Stimulated activated CD4-positive, alpha-beta T cell treated with anti-CD3 and anti-CD28 coated beads, Interleukin-1b, Interleukin-23, amount 100 ng/mL, for 48 hours (primary cell): Measurements from ENCODE around the gene THADA.

Experiments
- DNase-seq: peaks from one replicate; pipeline ENCODE4 v3.0.0-alpha.2; 2020

The THADA gene

DNA sequence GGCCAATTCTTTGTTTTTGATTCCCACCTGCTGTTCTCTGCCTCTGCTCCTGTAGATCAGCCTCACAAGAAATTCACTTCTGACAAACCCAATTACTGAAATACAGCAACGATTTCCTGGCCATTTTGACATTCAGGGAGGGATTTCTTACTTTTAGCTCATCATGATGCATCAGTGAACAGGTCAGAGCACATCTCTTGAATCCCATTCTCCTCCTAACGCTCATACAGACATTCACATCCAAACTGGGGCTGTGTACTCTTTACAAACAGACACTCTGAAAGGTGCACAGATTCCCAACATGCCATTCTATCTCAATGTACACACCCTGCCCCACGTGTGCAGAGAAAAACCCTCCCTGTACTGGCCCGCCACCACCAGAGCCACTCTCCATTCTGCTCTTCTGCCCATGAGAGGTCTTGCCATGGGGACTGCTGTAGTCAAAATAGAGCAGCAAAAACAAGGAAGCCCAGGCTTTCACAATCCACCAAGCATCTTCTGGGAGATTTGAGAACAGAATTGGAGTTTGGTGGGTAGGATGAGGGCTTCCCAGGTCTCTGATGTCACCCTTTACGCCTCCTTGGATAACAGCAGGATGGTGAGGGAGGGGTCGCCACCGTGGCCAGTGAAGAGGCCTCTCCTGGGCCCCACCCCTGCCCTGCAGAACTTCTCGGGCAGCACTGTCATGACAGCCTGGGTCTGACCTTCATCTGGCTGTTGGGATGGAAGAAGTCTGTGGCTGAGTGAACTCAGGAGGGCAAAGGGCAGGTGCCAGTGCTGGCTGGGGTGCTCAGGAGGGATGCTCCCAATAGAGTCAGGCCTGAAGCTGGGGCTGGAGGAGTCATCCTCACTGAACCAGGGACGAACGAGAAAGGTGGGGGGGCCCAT is 327.5 kb downstream of the THADA start:
- DNase-seq, result no peak

GRCh38 chr2:43267381-43267780 is 328.5 kb downstream of the THADA start:
- DNase-seq, result no peak

DNA sequence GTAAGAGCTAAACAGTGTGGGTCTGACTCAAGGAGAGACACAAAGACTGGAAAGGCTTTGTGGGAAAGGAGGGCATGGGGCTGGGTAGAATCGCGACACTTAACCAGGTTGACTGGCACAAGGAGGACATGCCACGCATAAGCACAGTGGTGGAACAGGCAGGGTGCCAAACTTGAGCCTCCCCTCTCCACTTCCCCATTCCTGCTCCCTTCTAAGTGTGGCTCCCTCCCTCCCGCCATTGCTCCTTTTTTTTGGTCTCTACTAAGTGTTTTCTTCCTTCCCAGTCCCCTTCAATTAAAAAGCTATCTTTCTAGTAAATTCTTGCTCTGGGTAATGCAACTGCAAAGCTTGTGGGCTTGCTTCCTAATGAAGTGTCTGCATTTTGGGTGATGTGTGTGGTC is 329.1 kb downstream of the THADA start:
- DNase-seq, result no peak

- DNase-seq, result no peak
Observed at GRCh38 chr2:43265421-43265820, 330.4 kb downstream of the THADA start.

DNA sequence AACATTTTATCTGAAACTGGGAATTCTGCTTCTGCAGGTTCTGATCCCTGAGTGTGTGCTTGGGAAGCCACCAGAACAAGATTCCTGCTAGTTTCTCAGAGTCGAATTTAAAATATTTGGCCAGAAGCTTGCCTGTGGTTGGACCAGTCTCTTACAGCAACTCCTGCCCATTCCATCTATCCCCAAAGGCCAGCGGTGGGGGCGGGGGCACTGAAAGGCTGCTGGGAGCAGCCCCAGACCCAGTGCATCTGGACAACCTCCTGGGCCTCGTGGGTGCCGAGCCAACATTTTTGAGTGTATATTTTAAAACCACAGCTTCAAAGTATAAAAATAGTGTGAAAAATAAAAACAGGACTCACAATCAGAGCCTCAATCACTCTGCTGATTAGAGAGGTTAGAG is 330.8 kb downstream of the THADA start:
- no peak for DNase-seq

DNA sequence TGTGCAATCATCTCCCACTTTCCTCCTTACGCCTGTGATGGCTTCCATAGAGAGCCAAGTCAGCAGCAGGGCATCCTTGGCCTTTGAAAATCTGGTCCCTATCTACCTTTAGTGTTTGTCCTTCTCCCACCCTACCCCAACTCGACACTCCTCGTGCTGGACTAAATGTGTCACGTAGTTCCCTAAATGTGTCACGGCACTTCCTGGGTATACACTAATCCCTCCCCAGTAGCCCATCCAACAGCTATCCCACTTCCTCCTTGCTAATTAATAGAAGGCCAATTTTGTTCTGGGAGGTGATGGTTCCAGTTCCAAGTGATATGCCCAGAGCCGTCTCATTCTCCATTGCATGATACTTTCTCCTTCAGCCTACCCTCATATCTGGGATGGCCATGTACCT is 332.9 kb downstream of the THADA start:
- no peak for DNase-seq

DNA sequence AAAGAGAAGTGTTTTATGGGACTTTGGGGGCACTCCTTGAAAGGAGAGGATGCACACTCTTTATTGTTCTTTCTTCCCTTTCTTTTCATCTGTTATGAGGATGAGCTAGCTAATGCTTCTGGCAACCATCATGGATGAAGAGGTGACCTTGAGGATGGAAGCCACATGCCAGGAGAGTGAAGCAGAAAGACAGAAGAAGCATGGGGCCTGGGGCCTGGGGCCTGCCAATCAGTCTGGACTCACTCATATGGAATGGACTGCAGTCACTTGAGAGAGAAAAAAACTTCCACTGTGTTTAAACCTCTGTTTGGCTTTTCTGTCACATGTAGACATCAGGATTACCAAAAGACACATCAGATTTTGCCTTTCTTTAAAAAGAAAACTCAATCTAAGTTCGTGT is 333.6 kb downstream of the THADA start:
- DNase-seq, result no peak

GRCh38 chr2:43259512-43259911 is 336.3 kb downstream of the THADA start:
- no peak for DNase-seq

DNA sequence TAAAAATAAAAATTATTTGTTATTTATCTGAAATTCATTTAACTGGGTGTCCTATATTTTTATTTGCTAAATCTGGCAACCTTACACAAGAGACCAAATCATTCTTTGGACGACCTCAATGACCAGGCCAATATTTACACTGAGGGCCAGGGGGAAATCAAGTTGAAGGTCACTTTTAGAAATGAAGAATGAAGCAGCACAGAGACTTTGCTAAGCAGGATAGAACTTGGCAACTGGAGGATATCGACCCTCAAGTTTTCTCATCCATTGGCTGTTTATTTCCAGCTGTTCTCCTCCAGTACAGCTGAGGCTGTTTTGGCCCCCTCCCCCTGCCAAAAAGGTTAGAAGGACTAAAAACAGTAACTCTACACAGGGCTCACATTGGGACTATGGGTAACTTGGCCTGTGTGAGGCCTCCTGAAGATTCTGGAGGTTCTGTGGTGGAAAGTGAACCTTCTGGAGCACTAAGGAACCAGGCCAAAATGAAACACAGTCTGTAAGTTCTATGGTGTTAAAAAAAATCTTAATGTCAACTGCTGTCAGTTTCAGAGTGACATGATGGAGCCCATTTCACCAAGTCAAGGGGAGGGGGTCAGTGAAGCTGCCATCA is 337.2 kb downstream of the THADA start:
- DNase-seq, result no peak

GRCh38 chr2:43255296-43255910 is 340.4 kb downstream of the THADA start:
- no peak for DNase-seq

- no peak for DNase-seq
Observed at GRCh38 chr2:43254331-43254730, 341.5 kb downstream of the THADA start.

- DNase-seq, result no peak
Observed at GRCh38 chr2:43251171-43251731, 344.6 kb downstream of the THADA start.

DNA sequence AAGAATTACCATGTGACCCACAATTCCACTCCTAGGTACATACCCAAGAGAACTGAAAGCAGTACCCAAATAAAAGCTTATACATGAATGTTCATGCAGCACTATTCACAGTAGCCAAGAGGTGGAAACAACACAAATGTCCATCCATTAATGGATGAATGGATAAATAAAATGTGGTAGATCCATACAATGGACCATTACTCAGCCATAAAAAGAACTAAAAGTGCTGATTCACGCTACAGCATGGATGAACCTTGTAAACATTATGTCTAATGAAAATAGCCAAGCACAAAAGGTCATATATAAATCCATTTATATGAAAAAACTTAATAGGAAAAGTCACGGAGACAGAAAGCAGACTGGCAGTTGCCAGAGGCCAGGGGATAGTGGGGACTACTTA is 345.8 kb downstream of the THADA start:
- no peak for DNase-seq

DNA sequence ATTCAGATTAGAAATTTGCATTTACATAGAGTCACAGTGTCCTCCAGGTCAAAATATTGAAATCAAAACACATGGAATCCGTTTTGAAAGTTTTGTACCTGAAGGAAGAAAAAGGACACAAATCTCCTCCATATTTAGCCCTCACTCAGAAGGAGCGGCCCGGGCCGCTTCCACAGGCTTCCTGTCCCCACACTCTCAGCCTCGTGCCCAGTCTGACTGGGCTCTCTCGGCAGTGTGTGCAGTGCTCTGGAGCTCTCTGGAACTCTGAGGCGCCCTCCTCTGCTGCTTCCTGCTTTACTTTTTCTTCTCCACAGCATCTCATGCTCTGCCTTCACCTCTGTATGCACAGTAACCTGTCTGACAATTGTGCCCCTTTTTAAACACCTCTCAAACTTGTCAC is 347.2 kb downstream of the THADA start:
- DNase-seq, result no peak

DNA sequence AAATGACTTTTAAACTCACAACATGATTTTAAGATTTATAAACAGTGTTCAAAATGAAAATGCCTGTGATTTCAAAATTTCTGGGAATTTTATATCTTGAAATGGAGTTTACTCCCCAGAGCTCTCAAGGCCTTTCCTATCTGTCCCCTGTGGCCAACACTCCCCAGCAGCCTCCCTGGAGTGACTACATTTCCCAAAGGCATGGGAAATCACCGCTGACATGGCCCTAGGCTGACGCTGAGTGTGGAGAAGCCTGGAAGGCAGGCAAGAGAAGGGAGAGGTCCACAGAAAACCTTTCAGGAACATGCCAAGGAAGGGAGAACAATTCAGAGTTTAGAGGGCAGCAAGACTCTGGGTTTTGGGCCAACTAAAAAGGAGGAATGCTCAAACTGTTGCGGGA is 349.2 kb downstream of the THADA start:
- no peak for DNase-seq

DNA sequence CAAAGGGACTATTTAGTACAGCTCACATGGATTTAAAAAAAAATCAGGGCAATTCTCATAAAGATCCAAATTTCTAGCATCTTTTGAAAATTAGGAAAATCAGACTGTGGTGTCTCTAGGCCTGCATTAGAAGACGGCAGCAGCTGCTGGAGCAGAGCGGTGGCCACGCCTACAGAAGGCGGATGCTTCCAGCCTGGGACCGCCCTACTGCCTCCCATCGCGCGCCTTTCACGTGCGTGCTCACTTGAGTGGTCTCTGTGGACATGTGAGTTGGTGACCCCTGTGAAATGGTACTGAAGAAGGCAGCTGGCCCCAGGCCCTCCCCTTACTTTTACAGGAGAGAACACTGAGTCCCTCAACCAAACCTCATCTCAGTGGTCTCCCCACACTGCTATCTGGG is 354.3 kb downstream of the THADA start:
- no peak for DNase-seq

DNA sequence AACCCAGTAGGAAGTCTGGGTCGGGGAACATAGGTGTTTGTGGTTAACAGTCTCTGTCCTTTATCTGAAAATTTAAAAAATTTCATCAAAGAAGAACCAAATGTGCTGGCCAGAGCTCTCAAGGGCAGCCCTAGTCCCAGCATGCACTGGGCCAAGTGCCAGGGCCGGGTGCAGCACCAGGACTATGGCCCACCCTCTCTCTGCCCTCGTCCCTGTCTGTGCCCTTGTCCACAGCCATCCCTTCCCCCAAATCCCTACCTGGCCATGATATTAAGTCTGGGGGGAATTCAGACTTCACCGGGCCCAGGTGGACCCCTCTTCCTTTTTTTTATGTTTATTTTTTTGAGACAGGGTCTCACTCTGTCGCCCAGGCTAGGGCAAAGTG is 355.1 kb downstream of the THADA start:
- no peak for DNase-seq

DNA sequence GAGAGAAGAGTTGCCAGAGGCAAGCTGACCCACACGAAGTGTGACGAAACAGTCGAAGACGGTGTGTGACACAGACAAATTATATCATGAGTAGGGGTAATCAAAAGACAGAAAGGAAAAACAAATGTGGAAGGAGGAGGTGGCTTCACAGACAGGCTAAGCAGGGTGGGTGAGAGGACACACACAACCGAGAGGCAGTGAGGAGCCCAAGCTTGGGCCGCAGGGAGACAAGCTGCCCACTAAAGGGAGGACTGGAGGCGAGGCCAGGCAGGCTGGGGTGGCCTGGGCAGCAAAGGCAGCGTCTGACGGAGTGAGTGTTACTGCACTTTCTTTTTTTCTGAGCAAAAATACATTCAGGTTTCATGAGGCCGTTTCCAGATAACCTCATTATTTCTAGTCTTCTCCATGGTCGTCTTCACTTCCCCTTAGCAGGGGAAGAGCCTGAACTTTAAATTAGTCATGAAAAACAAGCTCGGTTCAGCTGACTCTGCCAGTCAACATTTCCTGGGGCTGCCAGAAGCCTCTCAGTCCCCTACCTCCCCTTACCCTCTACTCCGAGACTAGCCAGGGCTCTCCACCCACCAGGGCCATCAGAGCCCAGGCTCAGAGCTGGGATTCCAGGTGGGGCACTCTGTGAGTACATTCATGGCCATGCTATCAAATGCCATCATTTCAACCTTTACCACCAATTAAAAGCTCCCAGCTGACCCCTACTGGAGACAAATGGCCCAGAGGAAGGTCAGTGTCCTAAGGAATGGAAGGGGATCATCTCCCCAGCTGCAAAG is 355.7 kb downstream of the THADA start:
- no peak for DNase-seq

DNA sequence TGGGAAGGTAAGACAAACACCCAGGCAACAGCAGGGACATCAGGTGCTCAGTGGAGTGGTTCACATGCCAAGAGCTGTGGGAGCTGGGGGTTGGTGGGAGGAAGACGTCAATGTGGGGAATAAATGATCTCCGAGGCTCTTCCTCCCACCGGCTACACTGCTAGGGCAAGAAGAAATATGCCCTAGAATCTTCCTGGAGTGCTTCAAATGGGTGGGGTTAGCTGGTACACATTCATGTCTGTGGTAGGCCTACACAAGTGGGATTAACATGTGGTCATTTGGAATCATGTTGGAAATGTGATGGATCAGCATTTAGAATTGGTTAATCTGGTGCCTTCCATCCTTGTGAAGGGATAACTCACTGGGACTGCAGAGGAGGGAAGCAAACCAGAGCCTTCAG is 357.0 kb downstream of the THADA start:
- DNase-seq, result no peak

- DNase-seq, result no peak
Observed at GRCh38 chr2:43238176-43238575, 357.7 kb downstream of the THADA start.

DNA sequence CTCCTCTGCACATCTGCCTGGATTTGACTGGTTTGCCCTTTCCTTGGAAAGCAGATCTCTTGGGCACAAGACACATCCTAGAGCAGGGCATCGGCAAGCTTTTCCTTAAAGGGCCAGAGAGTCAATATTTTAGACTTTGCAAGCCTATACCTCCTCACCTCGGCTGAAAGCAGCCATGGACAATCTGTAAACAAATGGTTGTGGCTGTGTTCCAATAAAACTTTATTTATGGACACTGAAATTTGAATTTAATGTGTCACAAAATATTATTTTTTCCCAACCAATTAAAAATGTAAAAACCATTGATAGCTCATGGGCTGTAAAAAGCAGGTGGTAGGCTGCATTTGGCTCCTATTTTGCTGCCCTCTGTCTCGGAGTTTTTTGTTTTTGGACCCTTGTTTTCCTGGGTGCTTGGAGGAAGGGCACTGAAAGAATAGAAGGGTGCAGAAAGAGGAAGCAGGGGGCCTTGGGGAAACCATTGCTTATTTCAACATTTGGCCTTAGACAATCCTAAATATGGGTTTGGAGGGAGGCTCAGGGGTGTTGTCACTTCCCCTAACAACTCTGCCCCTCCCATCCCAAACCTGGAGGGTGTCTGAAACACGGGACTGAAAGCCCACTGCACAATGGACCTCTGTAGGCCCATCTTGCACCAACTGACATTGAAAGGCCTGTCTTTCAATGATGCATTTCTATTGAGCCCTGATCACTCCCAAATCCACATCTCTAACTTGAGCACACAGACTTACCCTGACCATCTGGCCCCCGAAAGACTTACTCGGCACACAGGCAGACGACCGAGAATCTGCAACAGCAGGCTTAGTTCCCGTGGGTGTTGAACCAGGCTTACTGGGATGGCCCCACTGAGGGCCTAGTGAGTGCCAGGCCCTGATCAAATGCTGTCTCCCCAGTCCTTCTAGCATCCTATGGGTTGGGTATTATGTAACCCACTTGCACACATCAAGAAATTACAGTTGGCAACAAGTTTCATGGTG is 362.3 kb downstream of the THADA start:
- DNase-seq, result no peak
